ENCODE measurements around the gene TMEM242. TPM values are rescaled to one million over a fixed set of nuclear protein-coding genes. Genes with fewer than 3 reads are reported as not detected.
"Not testable (repeated sequence)": the region's sequence is repeated elsewhere in the genome, so short reads cannot be mapped to it uniquely, and the experiment has no call there.

Gene TMEM242
- total RNA-seq, 1 donor from 2014 or later: 9.7 TPM

- TF ChIP-seq CTCF (IDR thresholded peaks at IDR 0.05): no peak
- peaks cover 13% of the 10 kb centered on the region for H3K4me1 Mint-ChIP-seq (ENCODE audit: low read depth)
- no peaks in the 10 kb centered on the region for H3K27me3 Mint-ChIP-seq (ENCODE audit: low read depth)
- H3K36me3 Mint-ChIP-seq (ENCODE audit: low read depth): peaks cover 30% of the 10 kb centered on the region
- H3K9me3 Mint-ChIP-seq (ENCODE audit: low read depth): no peaks in the 10 kb centered on the region
- no peak for DNase-seq (ENCODE audit: low spot score)
- H3K4me3 Mint-ChIP-seq (ENCODE audit: unreplicated experiment): no peak overlapping the region
- H3K27ac Mint-ChIP-seq (ENCODE audit: unreplicated experiment): no peak overlapping the region
These were observed 9.5 kb downstream of the TMEM242 start for GRCh38 chr6:157313531-157314467.

GRCh38 chr6:157312757-157313156 is 10.6 kb downstream of the TMEM242 start:
- peaks cover 12% of the 10 kb centered on the region for H3K4me1 Mint-ChIP-seq (ENCODE audit: low read depth)
- no peak overlapping the region for H3K4me3 Mint-ChIP-seq (ENCODE audit: unreplicated experiment)
- H3K27me3 Mint-ChIP-seq (ENCODE audit: low read depth): no peaks in the 10 kb centered on the region
- H3K27ac Mint-ChIP-seq (ENCODE audit: unreplicated experiment): no peak overlapping the region
- DNase-seq (ENCODE audit: low spot score): no peak
- H3K9me3 Mint-ChIP-seq (ENCODE audit: low read depth): no peaks in the 10 kb centered on the region
- TF ChIP-seq CTCF (IDR thresholded peaks at IDR 0.05): no peak
- peaks cover 29% of the 10 kb centered on the region for H3K36me3 Mint-ChIP-seq (ENCODE audit: low read depth)

- not testable (repeated sequence) for H3K27me3 Mint-ChIP-seq (ENCODE audit: low read depth); DNase-seq (ENCODE audit: low spot score); H3K9me3 Mint-ChIP-seq (ENCODE audit: low read depth); H3K27ac Mint-ChIP-seq (ENCODE audit: unreplicated experiment); H3K4me1 Mint-ChIP-seq (ENCODE audit: low read depth); H3K4me3 Mint-ChIP-seq (ENCODE audit: unreplicated experiment)
- peaks cover 22% of the 10 kb centered on the region for H3K36me3 Mint-ChIP-seq (ENCODE audit: low read depth)
These were observed 12.6 kb downstream of the TMEM242 start for GRCh38 chr6:157310693-157311092.

GRCh38 chr6:157307661-157308060 is 15.7 kb downstream of the TMEM242 start:
- no peak for TF ChIP-seq CTCF (IDR thresholded peaks at IDR 0.05)

GRCh38 chr6:157305670-157306653 is 17.4 kb downstream of the TMEM242 start:
- Mint-ChIP-seq H3K4me3 (ENCODE audit: unreplicated experiment) (no peak overlapping the region), H3K36me3 (ENCODE audit: low read depth) (peaks cover 5% of the 10 kb centered on the region), H3K27ac (ENCODE audit: unreplicated experiment) (no peak overlapping the region), H3K4me1 (ENCODE audit: low read depth) (peaks cover 12% of the 10 kb centered on the region), H3K9me3 (ENCODE audit: low read depth) (no peaks in the 10 kb centered on the region), H3K27me3 (ENCODE audit: low read depth) (no peaks in the 10 kb centered on the region)
- no peak for TF ChIP-seq CTCF (IDR thresholded peaks at IDR 0.05)
- DNase-seq (ENCODE audit: low spot score): no peak

More at GRCh38 chr6:157307661-157308060, 15.7 kb downstream of the TMEM242 start:
- peaks cover 12% of the 10 kb centered on the region for H3K4me1 Mint-ChIP-seq (ENCODE audit: low read depth)
- no peaks in the 10 kb centered on the region for H3K9me3 Mint-ChIP-seq (ENCODE audit: low read depth)
- no peak overlapping the region for H3K27ac Mint-ChIP-seq (ENCODE audit: unreplicated experiment)
- no peaks in the 10 kb centered on the region for H3K27me3 Mint-ChIP-seq (ENCODE audit: low read depth)
- no peak for DNase-seq (ENCODE audit: low spot score)
- no peak overlapping the region for H3K4me3 Mint-ChIP-seq (ENCODE audit: unreplicated experiment)
- peaks cover 8% of the 10 kb centered on the region for H3K36me3 Mint-ChIP-seq (ENCODE audit: low read depth)
